Neural cell (in vitro differentiated cells): ENCODE results near the gene TSPAN16. TPM values are rescaled to one million over a fixed set of nuclear protein-coding genes. Genes with fewer than 3 reads are reported as not detected.

Experiments used
- H2AFZ ChIP-seq: fragments of 200-600, 300-800 bp; sonication (generic), shearing (Covaris generic); 2 replicates; pipeline ENCODE4 v1.6.0; 2014; ENCODE audit warnings: low read depth, mild to moderate bottlenecking, antibody characterized with exemption, low read length, moderate library complexity
- H3F3A ChIP-seq: fragments of 200-600 bp; shearing (Covaris generic); 2 replicates; pipeline ENCODE4 v1.6.1; 2016; ENCODE audit warnings: mild to moderate bottlenecking, moderate library complexity, mixed read lengths, antibody characterized with exemption, low read length; ENCODE audit not compliant: insufficient read depth, poor library complexity, severe bottlenecking
- H3K27ac ChIP-seq: fragments of 200-600, 300-800 bp; sonication (generic), shearing (Covaris generic); 2 replicates; pipeline ENCODE4 v1.5.1; 2014; ENCODE audit warnings: mild to moderate bottlenecking, low read length, moderate library complexity
- H3K27me3 ChIP-seq: fragments of 300-800, 200-600 bp; sonication (generic), shearing (Covaris generic); 2 replicates; pipeline ENCODE4 v1.6.0; 2014; ENCODE audit warnings: mild to moderate bottlenecking, low read depth, low read length, moderate library complexity; ENCODE audit not compliant: insufficient read depth
- H3K36me3 ChIP-seq: fragments of 300-800, 200-600 bp; sonication (generic), shearing (Covaris generic); 2 replicates; pipeline ENCODE4 v1.5.1; 2014; ENCODE audit warnings: mild to moderate bottlenecking, antibody characterized with exemption, low read length, moderate library complexity; ENCODE audit not compliant: insufficient read depth
- H3K4me2 ChIP-seq: fragments of 300-800, 200-600 bp; sonication (generic), shearing (Covaris generic); 2 replicates; pipeline ENCODE4 v1.6.0; 2014; ENCODE audit warnings: mild to moderate bottlenecking, low read length
- H3K4me3 ChIP-seq: fragments of 300-800, 200-600 bp; sonication (generic), shearing (Covaris generic); 2 replicates; pipeline ENCODE4 v1.5.1; 2014; ENCODE audit warnings: mild to moderate bottlenecking, low read length, moderate library complexity
- H3K79me2 ChIP-seq: fragments of 200-600 bp; shearing (Covaris generic); replicated peaks from 2 replicates; pipeline ENCODE4 v1.6.0; 2014; ENCODE audit warnings: mild to moderate bottlenecking, low read length, moderate library complexity; ENCODE audit not compliant: insufficient read depth
- H3K9ac ChIP-seq: fragments of 300-800, 200-600 bp; sonication (generic), shearing (Covaris generic); 2 replicates; pipeline ENCODE4 v1.6.1; 2016; ENCODE audit warnings: mild to moderate bottlenecking, low read length, mixed read lengths
- H3K9me2 ChIP-seq: fragments of 200-600 bp; shearing (Covaris generic); 2 replicates; pipeline ENCODE4 v1.6.1; 2016; ENCODE audit warnings: mild to moderate bottlenecking, low read length, mixed read lengths; ENCODE audit not compliant: insufficient read depth
- H3K9me3 ChIP-seq: fragments of 200-600, 300-800 bp; sonication (generic), shearing (Covaris generic); 2 replicates; pipeline ENCODE4 v1.6.1; 2016; ENCODE audit warnings: mild to moderate bottlenecking, mixed run types, low read length, moderate library complexity, mixed read lengths
- H4K20me1 ChIP-seq: fragments of 200-600 bp; shearing (Covaris generic); 2 replicates; pipeline ENCODE4 v1.6.1; 2016; ENCODE audit warnings: mild to moderate bottlenecking, mixed run types; ENCODE audit not compliant: insufficient read depth
- CTCF ChIP-seq: fragments of 450-650 bp; IDR thresholded peaks from 2 replicates; pipeline ENCODE4 v1.5.1; 2014; ENCODE audit warnings: antibody characterized with exemption, mild to moderate bottlenecking, moderate library complexity; ENCODE audit not compliant: poor library complexity, severe bottlenecking
- EP300 ChIP-seq: fragments of 450-650 bp; conservative IDR thresholded peaks from 2 replicates; pipeline ENCODE4 v1.6.1; 2014; ENCODE audit warnings: antibody characterized with exemption, mild to moderate bottlenecking, moderate library complexity; ENCODE audit not compliant: poor library complexity, severe bottlenecking
- EZH2 ChIP-seq: fragments of 200-600, 300-800 bp; shearing (Covaris generic), sonication (generic); IDR thresholded peaks from 2 replicates; pipeline ENCODE4 v1.6.1; 2014; ENCODE audit warnings: antibody characterized with exemption, low read length, borderline replicate concordance, mild to moderate bottlenecking; ENCODE audit not compliant: insufficient read depth, poor library complexity, severe bottlenecking
- MXI1 ChIP-seq: fragments of 450-650 bp; conservative IDR thresholded peaks from 2 replicates; pipeline ENCODE4 v1.6.1; 2014; ENCODE audit warnings: antibody characterized with exemption, mild to moderate bottlenecking; ENCODE audit not compliant: poor library complexity, severe bottlenecking
- POLR2AphosphoS5 ChIP-seq: IDR thresholded peaks from 2 replicates; pipeline ENCODE4 v1.6.1; 2012
- RAD21 ChIP-seq: fragments of 450-650 bp; conservative IDR thresholded peaks from 2 replicates; pipeline ENCODE4 v1.6.1; 2014; ENCODE audit warnings: antibody characterized with exemption, mild to moderate bottlenecking, moderate library complexity
- SMC3 ChIP-seq: fragments of 450-650 bp; conservative IDR thresholded peaks from 2 replicates; pipeline ENCODE4 v1.6.1; 2014; ENCODE audit warnings: antibody characterized with exemption, mild to moderate bottlenecking, moderate library complexity; ENCODE audit not compliant: poor library complexity
- TAF1 ChIP-seq: IDR thresholded peaks from 2 replicates; pipeline ENCODE4 v1.6.1; 2012; ENCODE audit warnings: low read depth
- polyA plus RNA-seq: library from polyadenylated mRNA; depleted of rRNA; stranded (reverse); fragments of >200 nt; gene quantifications from 2 replicates; pipeline ENCODE4 v1.2.3, GENCODE V29; 2014
- TF ChIP-seq, protein P1 (sequence below): IDR thresholded peaks from 2 replicates; pipeline ENCODE4 v1.6.1; 2012; ENCODE audit warnings: borderline replicate concordance

The TSPAN16 gene
- polyA plus RNA-seq, 1 donor from 2014 or later = not detected

DNA sequence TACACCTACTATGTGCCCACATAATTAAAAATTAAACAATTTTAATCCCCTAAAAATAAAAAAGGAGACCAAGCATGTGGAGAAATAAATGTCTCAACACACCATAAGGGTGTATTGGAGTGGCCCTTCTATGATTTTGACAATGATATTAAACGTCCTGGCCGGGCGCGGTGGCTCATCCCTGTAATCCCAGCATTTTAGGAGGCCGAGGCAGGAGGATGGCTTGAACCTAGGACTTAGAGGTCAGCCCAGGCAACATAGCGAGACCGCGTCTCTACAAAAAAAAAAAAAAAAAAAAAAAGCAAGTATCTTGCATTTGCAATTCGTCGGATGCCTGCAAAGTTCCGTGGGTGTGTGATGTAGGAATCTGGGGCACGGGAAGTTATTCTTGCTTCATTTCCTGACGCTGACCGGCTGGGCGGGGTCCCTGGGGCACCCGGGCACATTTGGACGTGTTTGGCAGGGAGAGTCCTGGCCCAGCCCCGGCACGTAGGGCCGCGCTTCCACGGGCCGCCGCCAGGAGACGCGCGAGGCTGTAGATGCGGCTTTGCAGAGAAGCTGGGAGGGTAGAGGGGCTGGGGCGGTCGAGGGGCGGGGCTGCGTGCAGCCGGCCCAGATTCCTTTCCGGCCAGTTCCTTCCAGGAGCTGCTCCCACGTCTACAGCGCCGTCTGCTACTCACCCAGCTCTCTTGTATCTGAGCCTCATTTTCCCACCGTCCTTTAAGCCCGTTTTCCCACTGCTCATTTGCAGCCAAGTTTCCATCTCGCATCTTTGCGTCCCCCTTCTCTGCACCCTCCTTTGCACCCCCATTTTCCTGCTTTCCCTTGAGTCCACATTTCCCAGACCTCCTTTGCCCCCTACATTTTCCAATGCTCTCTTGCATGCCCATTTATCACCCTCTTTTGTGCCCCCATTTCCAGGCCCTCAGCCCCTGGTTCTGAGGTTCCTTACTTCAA lies 2.2 kb upstream of the TSPAN16 start:
- peak overlapping the region; percentile 50 for H3K9ac ChIP-seq
- H3K27ac ChIP-seq = no peak overlapping the region
- H3F3A ChIP-seq = no peaks in the 10 kb centered on the region
- peak overlapping the region; percentile 57 for H2AFZ ChIP-seq
- no peaks in the 10 kb centered on the region for H3K79me2 ChIP-seq
- no peaks in the 10 kb centered on the region for H3K9me3 ChIP-seq
- no peak for TF ChIP-seq EP300
- TF ChIP-seq MXI1 = peak; percentile 33
- no peak for TF ChIP-seq TAF1
- peak; percentile 90 for TF ChIP-seq SMC3
- TF ChIP-seq, protein P1, sequence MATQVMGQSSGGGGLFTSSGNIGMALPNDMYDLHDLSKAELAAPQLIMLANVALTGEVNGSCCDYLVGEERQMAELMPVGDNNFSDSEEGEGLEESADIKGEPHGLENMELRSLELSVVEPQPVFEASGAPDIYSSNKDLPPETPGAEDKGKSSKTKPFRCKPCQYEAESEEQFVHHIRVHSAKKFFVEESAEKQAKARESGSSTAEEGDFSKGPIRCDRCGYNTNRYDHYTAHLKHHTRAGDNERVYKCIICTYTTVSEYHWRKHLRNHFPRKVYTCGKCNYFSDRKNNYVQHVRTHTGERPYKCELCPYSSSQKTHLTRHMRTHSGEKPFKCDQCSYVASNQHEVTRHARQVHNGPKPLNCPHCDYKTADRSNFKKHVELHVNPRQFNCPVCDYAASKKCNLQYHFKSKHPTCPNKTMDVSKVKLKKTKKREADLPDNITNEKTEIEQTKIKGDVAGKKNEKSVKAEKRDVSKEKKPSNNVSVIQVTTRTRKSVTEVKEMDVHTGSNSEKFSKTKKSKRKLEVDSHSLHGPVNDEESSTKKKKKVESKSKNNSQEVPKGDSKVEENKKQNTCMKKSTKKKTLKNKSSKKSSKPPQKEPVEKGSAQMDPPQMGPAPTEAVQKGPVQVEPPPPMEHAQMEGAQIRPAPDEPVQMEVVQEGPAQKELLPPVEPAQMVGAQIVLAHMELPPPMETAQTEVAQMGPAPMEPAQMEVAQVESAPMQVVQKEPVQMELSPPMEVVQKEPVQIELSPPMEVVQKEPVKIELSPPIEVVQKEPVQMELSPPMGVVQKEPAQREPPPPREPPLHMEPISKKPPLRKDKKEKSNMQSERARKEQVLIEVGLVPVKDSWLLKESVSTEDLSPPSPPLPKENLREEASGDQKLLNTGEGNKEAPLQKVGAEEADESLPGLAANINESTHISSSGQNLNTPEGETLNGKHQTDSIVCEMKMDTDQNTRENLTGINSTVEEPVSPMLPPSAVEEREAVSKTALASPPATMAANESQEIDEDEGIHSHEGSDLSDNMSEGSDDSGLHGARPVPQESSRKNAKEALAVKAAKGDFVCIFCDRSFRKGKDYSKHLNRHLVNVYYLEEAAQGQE = no peak
- TF ChIP-seq EZH2 = no peak
- TF ChIP-seq CTCF = peak; percentile 91
- no peak for TF ChIP-seq POLR2AphosphoS5
- TF ChIP-seq RAD21 = peak; percentile 90
- no peaks in the 10 kb centered on the region for H3K9me2 ChIP-seq
- no peaks in the 10 kb centered on the region for H4K20me1 ChIP-seq
- no peaks in the 10 kb centered on the region for H3K27me3 ChIP-seq
- no peaks in the 10 kb centered on the region for H3K36me3 ChIP-seq
- H3K4me3 ChIP-seq = peak overlapping the region; percentile 57
- H3K4me2 ChIP-seq = no peak overlapping the region

DNA sequence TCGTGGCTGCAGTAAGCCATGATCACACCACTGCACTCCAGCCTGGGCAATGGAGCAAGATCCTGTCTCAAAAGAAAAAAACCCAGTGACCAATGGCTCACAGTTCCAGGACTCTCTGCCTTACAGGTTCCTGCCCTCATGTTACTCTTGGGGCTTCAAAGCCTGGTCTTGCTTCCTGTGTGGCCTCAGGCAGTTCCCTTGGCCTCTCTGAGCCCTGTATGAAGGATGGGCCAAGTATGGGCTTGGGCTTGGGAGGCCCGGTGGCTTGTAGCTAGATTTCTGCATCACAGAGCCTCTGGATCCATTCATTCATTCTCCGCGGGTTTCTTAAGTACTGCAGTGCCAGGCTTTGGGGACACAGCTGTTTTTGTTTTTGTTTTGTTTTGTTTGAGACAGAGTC lies 780 bp upstream of the TSPAN16 start:
- Histone ChIP-seq H4K20me1 (no peaks in the 10 kb centered on the region), H3F3A (no peaks in the 10 kb centered on the region), H3K4me3 (no peak overlapping the region), H3K9me2 (no peaks in the 10 kb centered on the region), H2AFZ (no peak overlapping the region), H3K27me3 (no peaks in the 10 kb centered on the region), H3K4me2 (no peak overlapping the region), H3K9me3 (no peaks in the 10 kb centered on the region), H3K79me2 (no peaks in the 10 kb centered on the region), H3K36me3 (no peaks in the 10 kb centered on the region), H3K27ac (no peak overlapping the region), H3K9ac (no peak overlapping the region)
- no peak for TF ChIP-seq POLR2AphosphoS5
- TF ChIP-seq EP300 = no peak
